HG03439 (cell line): ENCODE results near the gene IGSF23.
"Not testable (repeated sequence)": the region's sequence is repeated elsewhere in the genome, so short reads cannot be mapped to it uniquely, and the experiment has no call there.

ENCODE experiments used
- ATAC-seq: cut with Tn5 transposase; IDR thresholded peaks from one replicate; pipeline ENCODE4 v1.9.1; 2021; ENCODE audit warnings: mild to moderate bottlenecking, moderate library complexity; ENCODE audit not compliant: unreplicated experiment

IGSF23 gene

GRCh38 chr19:44662691-44663385 lies 49.5 kb downstream of the IGSF23 start:
- no peak for ATAC-seq

- ATAC-seq: no peak
Measured at GRCh38 chr19:44663996-44664395, 50.6 kb downstream of the IGSF23 start.

DNA sequence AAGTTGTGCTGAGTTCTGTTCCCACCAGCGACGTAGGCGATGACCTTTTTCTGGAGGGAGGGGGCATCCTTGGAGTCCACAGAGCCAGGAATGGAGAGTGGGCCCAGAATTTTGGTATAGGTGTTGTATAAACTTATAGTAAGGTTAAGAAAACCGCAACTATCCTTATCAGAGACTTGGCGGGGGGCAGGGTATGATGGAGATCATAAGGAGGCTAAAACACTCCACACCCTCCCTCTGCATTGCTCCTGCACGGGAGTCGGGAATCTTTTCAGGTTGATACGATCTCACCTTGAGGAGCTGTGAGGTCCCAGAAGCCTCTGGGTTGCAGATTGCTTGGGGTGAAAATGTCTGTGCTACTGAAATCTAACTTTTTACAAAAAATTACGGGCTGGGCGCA lies 51.6 kb downstream of the IGSF23 start:
- no peak for ATAC-seq

- no peak for ATAC-seq
Measured at GRCh38 chr19:44666852-44667556, 53.6 kb downstream of the IGSF23 start.

DNA sequence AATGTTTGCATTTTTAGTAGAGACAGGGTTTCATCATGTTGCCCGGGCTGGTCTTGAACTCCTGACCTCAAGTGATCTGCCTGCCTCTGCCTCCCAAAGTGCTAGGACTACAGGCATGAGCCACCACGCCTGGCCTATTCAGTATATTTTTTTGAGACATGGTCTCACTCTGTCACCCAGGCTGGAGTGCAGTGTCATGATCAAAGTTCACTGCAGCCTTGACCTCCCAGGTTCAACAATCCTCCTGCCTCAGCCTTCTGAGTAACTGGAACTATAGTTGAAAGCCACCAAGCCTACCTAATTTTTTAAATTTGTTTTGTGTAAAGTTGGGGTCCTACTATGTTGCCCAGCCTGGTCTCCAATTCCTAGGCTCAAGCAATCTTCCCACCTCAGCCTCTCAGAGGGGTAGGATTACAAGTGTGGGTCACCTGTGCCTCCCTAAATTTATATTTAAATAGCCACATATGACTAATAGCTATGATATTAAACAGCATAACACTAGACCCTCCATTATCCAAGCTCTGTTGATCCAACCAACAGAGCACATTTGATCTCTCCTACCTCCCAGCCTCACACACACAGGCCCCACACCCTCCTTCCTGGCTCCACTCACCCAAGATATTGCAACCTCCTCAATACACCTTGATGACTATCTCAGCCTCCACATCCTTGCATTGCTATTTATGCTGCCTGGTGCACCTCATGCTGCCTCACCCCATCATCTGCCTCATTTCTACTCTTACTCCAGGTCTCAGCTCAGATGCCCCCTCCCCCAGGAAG lies 55.8 kb downstream of the IGSF23 start:
- no peak for ATAC-seq

DNA sequence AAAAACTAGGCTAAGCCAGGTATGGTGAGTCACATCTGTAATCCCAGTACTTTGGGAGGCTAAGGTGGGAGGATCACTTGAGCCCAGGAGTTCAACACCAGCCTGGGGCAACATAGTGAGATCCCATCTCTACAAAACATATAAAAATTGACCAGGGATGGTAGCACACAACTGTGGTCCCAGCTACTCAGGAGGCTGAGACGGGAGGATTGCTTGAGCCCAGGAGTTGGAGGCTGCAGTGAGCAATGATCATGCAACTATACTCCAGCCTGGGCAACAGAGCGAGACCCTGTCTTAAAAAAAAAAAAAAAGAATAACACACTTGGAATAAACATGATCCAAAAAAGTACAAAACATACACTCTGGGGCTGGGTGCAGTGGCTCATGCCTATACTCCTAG lies 56.7 kb downstream of the IGSF23 start:
- ATAC-seq: not testable (repeated sequence)

- ATAC-seq: no peak
Measured at GRCh38 chr19:44671400-44671799, 58.0 kb downstream of the IGSF23 start, which contains the start of gene CEACAM19. CEACAM19 (plus strand) TSS chr19:44671482; CDS start chr19:44671932, 450 bp downstream.

- no peak for ATAC-seq
Measured at GRCh38 chr19:44672226-44672625, 58.9 kb downstream of the IGSF23 start.

DNA sequence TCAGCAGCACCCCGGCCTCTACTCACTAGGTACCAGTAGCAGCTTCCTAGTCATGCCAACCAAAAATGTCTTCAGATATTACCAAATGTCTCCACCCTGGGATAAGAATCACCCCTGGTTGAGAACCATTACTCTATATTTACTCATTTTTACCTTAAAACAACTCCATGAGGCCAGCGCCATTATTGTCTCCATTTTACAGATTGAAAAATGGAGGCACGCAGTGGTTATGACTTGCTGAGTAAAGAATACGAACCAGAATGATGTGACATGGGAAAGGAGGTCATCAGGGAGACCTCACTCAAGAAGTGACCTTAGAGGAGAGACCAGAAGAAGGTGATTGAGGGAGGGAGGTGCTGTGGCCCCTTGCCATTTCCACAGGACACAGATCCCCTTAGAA lies 60.1 kb downstream of the IGSF23 start:
- no peak for ATAC-seq

- no peak for ATAC-seq
Measured at GRCh38 chr19:44675521-44675920, 62.2 kb downstream of the IGSF23 start.

- no peak for ATAC-seq
Measured at GRCh38 chr19:44677019-44677811, 63.9 kb downstream of the IGSF23 start.

- no peak for ATAC-seq
Measured at GRCh38 chr19:44680536-44680935, 67.2 kb downstream of the IGSF23 start.

DNA sequence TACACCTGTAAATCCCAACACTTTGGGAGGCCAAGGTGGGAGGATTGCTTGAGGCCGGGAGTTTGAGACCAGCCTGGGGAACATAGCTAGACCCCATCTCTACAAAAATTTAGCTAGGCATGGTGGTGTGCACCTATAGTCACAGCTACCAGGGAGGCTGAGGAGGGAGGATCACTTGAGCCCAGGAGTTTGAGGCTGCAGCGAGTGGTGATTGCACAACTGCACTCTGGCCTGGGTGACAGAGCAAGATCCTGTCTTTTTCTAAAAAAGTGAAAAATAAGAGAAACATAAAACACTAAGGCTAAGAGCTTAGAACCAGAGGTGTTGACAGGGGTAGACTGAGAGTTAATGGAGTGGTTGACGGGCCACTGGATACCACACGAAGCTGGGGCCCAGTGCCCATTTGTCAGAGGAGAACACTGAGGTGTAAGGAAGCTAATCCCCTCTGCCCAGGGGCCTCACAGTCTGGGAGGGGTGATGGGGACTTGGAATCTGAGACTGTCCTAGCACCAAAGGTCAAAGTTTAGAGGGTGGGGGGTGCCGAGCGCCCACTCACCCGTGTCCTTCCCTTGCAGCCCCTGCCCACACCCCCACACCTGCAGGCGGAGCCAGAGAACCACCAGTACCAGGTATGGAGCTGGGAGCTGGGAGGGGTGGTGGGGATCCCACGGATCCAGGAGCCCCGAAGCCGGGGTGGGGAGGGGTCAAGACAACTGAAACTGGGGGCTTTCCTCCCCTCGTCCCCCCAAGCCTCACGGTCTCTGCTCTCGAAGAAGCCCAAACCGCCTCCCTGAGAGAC lies 68.8 kb downstream of the IGSF23 start:
- ATAC-seq: no peak

GRCh38 chr19:44682807-44683206 lies 69.4 kb downstream of the IGSF23 start:
- ATAC-seq: no peak

GRCh38 chr19:44683434-44684210 lies 70.3 kb downstream of the IGSF23 start:
- no peak for ATAC-seq

DNA sequence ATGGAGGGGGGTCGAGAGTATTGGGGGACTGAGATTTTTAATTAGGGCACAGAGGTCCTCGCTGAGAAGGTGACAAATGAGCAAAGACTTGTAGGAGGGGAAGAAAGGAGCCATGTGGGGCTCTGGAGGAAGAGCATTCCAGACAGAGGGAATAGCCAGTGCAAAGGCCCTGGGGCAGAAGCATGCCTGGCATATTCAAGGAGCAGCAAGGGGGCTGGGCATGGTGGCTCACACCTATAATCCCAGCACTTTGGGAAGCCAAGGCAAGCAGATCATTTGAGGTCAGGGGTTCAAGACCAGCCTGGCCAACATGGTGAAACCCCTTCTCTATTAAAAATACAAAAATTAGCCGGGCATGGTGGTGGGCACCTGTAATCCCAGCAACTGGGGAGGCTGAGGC lies 71.0 kb downstream of the IGSF23 start:
- ATAC-seq: not testable (repeated sequence)

DNA sequence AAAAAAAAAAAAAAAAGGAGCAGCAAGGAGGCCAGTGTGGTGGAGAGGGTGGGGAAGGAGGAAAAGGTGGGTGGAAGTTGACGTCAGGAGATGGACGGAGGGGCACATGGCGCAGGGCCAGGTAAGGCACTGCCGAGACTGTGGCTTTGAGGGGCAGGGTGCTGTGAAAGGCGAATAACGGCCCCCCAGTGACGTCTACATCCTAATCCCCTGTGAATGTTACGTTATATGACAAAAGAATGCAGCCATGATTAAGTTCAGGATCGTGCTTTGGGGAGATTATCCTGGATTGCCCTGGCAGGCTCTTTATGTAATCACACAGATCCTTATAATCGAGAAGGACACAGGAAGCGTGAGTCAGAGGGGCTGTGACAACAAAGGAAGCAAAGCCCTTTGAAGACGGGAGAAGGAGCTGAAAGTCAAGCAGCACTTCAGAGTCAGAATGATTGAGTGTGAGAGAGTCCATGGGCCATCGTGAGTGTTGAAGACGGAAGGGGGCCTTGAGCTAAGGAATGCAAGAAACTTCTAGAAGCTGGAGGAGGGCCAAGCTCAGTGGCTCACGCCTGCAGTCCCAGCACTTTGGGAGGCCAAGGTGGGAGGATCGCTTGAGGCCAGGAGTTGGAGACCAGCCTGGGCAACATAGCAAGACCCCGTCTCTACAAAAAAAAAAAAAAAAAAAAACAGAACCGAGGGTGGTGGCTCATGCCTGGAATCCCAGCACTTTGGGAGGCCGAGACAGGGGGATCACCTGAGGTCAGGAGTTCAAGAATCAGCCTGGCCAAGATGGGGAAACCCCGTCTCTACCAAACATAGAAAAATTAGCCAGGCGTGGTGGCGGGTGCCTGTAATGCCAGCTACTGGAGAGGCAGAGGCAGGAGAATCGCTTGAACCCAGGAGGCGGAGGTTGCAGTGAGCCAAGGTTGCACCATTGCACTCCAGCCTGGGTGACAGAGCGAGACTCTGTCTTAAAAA lies 71.8 kb downstream of the IGSF23 start:
- no peak for ATAC-seq

DNA sequence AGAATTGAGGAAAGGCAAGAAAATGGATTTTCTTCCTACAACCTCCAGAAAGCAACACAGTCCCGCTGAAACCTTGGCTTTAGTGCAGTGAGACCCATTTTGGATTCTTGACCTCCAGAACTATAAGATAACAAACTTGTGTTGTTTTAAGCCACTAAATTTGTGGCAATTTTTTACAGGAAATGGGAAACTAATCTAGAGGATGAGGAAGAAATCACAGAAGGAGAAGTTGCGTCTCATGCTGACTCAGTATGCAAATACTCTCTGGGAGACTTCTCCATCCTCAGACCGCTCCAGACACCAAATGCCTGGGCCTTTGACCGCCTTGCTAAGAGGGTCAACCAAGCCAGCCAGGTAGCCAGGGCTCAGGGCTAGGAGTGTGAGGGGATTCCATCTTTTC lies 72.5 kb downstream of the IGSF23 start:
- ATAC-seq: no peak
